ENCODE results near the gene BEAN1. TPM values are rescaled to one million over a fixed set of nuclear protein-coding genes. Genes with fewer than 3 reads are reported as not detected.

Gene BEAN1
- total RNA-seq, 1 experiment from 2014 or later, result not detected

GRCh38 chr16:66390346-66391108 is 36.6 kb upstream of the BEAN1 start:
- ATAC-seq (no peak), DNase-seq (ENCODE audit: low read depth, low spot score) (no peak)
- Histone ChIP-seq H3K27ac (ENCODE audit: low read length) (no peak overlapping the region), H3K4me1 (ENCODE audit: control insufficient read depth, insufficient read depth, low read length) (no peaks in the 10 kb centered on the region), H3K4me3 (ENCODE audit: low read depth in 2 of 2, low read length in 2 of 2) (no peak overlapping the region), H3K27me3 (ENCODE audit: control insufficient read depth, insufficient read depth, low read length) (no peaks in the 10 kb centered on the region), H3K9me3 (ENCODE audit: control insufficient read depth, insufficient read depth, low read depth, low read length) (no peaks in the 10 kb centered on the region), H3K36me3 (ENCODE audit: control insufficient read depth, insufficient read depth, low read length) (no peaks in the 10 kb centered on the region)
- ChIA-PET POLR2A (no interaction called here), CTCF (no interaction called here)
- TF ChIP-seq REST (IDR thresholded peaks at IDR 0.05; ENCODE audit: insufficient read depth in 1 of 2, low read depth in 2 of 2, low read length in 1 of 2) (no peak), CTCF (IDR thresholded peaks at IDR 0.05) (no peak), POLR2AphosphoS5 (IDR thresholded peaks at IDR 0.05; ENCODE audit: low read depth, low read length) (no peak), SIN3A (IDR thresholded peaks at IDR 0.05; ENCODE audit: borderline replicate concordance, insufficient read depth, low read depth, low read length) (no peak), TCF7L2 (IDR thresholded peaks at IDR 0.05; ENCODE audit: low read depth, low read length) (no peak)
- in situ Hi-C loops (cut with HindIII; ENCODE audit: low pct_unique_long_range_greater_than_20kb, low sequenced_read_pairs), result no loop called here
- no TSS peak for BruUV-seq (replicated peaks)
- intact Hi-C loops (cut with micrococcal nuclease; ENCODE audit: unreplicated experiment), result no loop called here

- H3K27me3 ChIP-seq (ENCODE audit: control insufficient read depth, insufficient read depth, low read length), result no peaks in the 10 kb centered on the region
- H3K4me1 ChIP-seq (ENCODE audit: control insufficient read depth, insufficient read depth, low read length), result no peaks in the 10 kb centered on the region
- ATAC-seq (no peak), DNase-seq (ENCODE audit: low read depth, low spot score) (no peak)
- ChIA-PET CTCF (no interaction called here), POLR2A (no interaction called here)
- in situ Hi-C loops (cut with HindIII; ENCODE audit: low pct_unique_long_range_greater_than_20kb, low sequenced_read_pairs) (no loop called here), intact Hi-C loops (cut with micrococcal nuclease; ENCODE audit: unreplicated experiment) (no loop called here)
- H3K27ac ChIP-seq (ENCODE audit: low read length), result no peak overlapping the region
- TF ChIP-seq CTCF (IDR thresholded peaks at IDR 0.05), result no peak
- TF ChIP-seq POLR2AphosphoS5 (IDR thresholded peaks at IDR 0.05; ENCODE audit: low read depth, low read length), result no peak
- no peak for TF ChIP-seq TCF7L2 (IDR thresholded peaks at IDR 0.05; ENCODE audit: low read depth, low read length)
- TF ChIP-seq REST (IDR thresholded peaks at IDR 0.05; ENCODE audit: insufficient read depth in 1 of 2, low read depth in 2 of 2, low read length in 1 of 2), result no peak
- no peaks in the 10 kb centered on the region for H3K9me3 ChIP-seq (ENCODE audit: control insufficient read depth, insufficient read depth, low read depth, low read length)
- H3K4me3 ChIP-seq (ENCODE audit: low read depth in 2 of 2, low read length in 2 of 2), result no peak overlapping the region
- no peaks in the 10 kb centered on the region for H3K36me3 ChIP-seq (ENCODE audit: control insufficient read depth, insufficient read depth, low read length)
- no TSS peak for BruUV-seq (replicated peaks)
Observed at GRCh38 chr16:66391726-66392670, 35.1 kb upstream of the BEAN1 start.

Measured in Panc1 (cell line).